ENCODE results near the gene TSR3.

Gene TSR3

DNA sequence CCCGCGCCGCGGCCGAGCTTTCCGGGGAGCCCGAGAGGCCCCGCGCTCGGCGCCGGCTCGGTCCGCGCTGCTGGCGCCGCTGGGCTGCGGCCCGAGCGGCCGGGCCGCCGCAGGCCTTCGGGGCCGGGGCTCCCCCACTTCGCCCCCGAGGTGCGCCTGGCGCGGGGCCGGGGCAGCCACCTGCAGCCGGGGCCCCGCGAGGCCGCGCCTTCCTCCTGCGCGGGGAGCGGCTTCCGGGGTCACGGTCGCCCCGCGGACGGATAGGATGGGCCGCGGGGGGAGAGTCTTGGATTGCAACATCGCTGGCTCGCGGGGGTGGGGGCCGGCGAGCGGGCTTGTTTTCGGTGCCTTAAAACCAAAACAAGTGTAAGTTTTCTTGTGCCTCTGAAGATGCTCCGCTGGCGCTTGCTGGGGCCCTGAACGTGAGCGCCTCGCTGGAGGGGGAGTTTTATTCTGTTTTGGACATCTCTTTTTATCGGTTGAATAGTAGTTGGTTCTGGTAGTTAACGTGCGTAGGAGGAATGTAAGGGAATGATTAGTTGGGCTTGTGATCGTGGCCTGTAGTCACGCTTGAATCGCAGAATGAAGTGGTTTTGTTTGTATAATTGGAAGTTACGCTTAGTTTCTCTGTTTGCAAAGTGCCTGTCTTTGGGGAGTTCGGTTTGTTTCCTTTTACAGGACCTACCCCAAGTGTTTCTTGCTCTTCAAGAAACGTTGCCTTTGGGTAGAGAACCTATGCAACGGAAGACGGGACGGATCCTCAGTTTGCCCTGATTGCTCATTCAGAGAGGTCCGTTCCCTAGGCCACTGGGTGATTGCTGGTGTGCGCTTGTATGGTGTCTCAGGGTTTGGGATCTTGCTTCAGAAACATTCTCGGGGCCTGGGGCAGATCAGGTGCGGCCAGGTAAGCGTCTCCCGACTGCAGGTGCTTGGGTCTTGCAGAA lies 41.5 kb downstream of the TSR3 start:
- peak in 1 of 2 donors; percentile 23 for DNase-seq (ENCODE audit: low read depth in 2 of 2)

DNA sequence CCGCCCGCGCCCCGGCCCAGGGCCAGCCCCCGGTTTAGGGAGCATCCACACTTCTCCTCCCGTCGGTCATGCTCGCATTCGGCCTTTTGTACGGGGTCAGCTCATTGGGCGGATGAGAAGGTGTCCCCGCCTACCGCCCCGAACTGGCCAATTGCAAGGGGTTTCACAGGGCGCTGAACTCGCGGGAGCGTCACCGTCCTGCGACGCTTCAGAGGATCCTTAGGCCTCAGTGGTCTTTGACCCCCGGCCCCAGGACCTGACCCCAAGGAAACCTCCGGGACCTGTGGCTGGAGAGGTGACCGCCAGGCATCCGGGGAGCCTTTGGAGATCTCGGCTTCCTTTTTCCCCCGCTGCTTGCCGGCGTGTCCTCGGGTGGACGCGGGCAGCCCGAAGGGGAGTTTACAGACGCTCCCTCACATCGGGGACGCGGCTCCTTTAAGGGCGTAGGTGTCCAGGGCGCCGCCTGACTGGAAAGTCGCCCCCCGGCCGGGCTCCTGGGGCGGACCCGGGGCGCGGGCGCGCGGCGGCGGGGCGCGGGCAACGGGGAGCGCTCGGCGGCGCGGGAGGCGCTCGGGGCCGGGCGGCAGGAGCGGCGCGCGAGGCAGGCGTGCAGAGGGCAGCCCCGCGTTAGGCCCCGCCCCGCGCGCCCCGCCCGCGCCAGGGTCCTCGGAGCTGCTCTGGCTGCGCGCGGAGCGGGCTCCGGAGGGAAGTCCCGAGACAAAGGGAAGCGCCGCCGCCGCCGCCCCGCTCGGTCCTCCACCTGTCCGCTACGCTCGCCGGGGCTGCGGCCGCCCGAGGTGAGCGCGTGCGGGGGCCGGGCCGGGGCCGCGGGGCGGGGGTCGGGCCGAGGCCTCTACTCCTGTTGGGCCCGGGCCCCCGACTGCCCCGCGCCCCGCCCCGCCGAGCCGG lies 42.4 kb downstream of the TSR3 start, which contains the start of gene UBE2I:
Gene UBE2I, plus strand, starts transcription at position 660 of the 909 bp plus-strand sequence. CDS start 4,395 bp downstream, outside the sequence.
- peak; percentile 93 to 97 for DNase-seq (ENCODE audit: low read depth in 2 of 2)

DNA sequence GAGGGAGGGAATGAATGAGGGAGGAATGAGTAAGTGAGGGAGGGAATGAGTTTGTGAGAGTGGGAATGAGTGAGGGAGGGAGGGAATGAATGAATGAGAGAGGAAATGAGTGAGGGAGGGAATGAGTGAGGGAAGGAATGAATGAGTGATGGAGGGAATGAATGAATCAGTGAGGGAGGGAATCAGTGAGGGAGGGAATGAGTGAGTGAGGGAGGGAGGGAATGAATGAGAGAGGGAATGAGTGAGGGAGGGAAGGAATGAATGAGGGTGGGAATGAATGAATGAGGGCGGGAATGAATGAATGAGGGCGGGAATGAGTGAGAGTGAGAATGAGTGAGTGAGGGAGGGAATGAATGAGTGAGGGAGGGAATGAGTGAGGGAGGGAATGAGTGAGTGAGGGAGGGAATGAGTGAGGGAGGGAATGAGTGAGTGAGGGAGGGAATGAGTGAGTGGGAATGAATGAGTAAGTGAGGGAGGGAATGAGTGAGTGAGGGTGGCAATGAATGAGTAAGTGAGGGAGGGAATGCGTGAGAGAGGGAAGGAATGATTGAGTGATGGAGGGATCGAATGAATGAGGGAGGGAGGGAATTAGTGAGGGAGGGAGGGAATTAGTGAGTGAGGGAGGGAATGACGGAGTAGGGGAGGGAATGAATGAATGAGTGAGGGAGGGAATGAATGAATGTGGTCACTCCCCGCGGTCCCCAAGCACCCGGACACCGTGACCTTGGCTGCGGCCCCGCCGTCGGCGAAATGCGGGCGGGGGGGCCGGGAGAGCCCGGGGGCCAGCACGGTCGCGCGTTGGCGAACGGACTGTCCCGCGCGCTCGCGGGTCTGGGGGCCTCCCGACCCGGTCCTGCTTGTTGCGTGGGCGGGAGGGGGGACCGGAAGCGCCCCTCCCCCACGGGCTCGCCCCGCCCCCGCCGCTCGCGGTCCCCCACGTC lies 43.4 kb downstream of the TSR3 start:
- DNase-seq (ENCODE audit: low read depth in 2 of 2), result no peak

DNA sequence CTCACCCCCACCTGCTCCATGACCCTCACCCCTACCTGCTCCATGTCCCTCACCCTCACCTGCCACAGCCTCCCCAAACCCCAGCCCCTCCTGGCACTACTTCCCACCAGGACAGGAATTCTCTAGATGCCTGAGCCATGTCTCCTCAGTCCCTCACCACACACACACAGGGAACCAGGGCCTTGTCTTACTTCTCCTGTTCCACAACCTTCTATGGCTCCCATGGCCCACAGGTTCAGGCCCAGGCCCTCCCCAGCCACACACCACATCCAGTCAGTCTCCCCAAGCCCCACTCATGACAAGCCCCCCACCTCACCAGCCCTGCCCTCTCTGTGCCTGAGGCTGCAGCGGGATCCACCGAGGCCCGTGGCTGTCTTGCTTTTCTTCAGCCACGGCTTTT lies 45.3 kb downstream of the TSR3 start:
- no peak for DNase-seq (ENCODE audit: low read depth in 2 of 2)

DNA sequence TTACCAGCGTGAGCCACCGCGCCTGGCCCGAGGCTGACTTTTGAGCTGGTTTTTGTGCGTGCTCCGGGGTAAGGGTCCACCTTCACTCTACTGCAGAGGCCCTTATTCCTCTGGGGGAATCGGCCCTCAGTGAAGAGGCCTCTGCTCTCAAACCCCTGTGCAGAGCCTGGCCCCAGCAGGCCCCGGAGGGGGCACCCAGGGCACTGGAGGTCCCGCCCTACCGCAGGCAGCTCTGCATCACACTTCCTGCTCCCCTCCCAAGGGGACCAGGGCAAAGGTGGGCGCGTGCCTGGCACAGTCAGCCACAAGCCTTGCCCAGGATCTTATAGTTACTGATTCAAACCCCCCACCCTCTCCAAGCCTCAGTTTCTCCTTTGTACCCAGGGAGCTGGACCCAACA lies 45.9 kb downstream of the TSR3 start:
- no peak for DNase-seq (ENCODE audit: low read depth in 2 of 2)

DNA sequence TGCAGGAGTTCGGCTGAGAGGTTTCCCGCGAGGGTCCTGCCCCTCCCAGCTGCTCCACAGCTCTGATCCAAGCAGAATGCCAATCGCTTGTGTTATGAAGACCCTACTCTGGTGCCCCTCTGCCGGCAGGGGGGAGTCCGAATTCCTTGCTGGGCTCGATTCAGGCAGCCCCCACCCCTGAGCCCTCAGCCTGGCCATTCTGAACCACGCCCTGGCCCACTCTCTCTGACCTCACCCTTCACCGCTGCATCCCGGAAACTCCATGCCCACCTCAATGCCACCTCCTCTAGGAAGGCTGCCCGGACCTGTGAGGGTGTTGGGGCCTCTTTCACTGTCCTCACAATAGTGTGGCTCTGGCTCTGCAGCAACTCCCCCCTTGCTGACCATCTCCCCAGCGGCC lies 50.1 kb downstream of the TSR3 start:
- DNase-seq (ENCODE audit: low read depth in 2 of 2), result no peak

DNA sequence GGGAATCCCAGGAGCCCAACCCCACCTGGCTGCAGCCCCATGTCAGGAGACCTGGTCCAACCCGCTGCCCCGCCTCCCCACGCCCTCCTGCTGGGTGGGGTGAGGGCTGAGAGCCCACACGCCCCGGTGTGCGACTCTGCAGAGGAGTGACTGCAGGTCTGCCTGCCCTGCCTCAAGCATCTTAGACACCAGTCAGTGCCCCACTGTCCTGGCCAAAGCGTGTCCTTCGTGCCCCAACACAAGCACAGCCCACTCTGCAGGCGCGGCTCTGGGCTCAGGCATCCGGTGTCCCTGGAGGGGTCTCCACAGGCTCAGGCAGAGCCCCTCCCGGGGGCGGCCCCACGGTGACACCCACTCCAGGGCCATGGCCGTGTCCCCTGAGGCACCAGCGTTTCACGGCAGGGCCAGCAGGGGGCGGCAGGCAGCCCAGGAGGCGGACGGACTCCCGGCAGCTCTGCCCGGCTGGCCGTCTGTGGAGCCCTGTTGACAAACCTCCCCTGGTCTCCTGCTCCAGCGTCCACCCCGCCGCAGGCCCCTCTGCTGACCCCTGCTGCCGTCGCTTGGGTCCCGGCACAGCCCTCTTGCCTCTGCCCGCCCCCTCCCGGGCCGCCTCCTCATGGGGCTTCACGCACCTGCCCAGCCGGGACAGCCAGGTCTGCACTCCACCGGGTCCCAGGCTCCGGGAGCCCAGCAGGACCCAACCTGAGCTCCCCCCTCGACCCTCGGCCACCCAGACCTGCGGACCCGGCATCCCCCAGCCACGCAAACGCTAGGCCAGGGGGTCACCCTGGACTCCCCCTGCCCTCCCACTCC lies 50.8 kb downstream of the TSR3 start:
- DNase-seq (ENCODE audit: low read depth in 2 of 2), result peak; percentile 44 to 52

DNA sequence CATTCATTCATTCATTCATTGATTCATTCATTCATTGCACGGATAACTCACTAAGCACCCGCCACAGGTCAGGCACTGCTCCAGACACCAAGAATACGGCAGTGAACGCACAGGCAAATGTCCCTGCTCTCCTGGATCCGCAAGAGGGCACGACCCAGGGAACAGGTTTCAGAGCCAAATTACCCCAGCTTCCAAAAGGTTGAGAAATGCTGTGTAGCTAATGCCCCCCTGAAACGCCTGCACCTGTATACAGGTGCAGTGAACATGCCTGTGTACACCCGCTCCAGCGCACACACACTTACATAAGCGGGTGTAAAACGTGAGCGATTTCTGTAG lies 51.8 kb downstream of the TSR3 start:
- DNase-seq (ENCODE audit: low read depth in 2 of 2), result no peak
